Middle frontal gyrus (tissue), 1 donor: ENCODE measurements around the gene WBP1L.

Experiments used
- DNase-seq: peaks from one replicate; pipeline ENCODE4 v3.0.0-alpha.2; 2015; ENCODE audit warnings: low spot score; ENCODE audit errors: extremely low spot score

The WBP1L gene

GRCh38 chr10:102778781-102779180 is 35.0 kb downstream of the WBP1L start:
- DNase-seq, result no peak

GRCh38 chr10:102779680-102780526 is 36.2 kb downstream of the WBP1L start:
- no peak for DNase-seq

GRCh38 chr10:102780527-102780808 is 36.7 kb downstream of the WBP1L start:
- no peak for DNase-seq

- no peak for DNase-seq
Measured at GRCh38 chr10:102781090-102781920, 37.6 kb downstream of the WBP1L start.

- DNase-seq, result no peak
Measured at GRCh38 chr10:102781921-102782557, 38.3 kb downstream of the WBP1L start.

GRCh38 chr10:102782673-102783551 is 39.2 kb downstream of the WBP1L start:
- no peak for DNase-seq

- DNase-seq, result no peak
Measured at GRCh38 chr10:102783568-102783967, 39.8 kb downstream of the WBP1L start.

- DNase-seq, result no peak
Measured at GRCh38 chr10:102785818-102786217, 42.1 kb downstream of the WBP1L start.

GRCh38 chr10:102791754-102792395 is 48.1 kb downstream of the WBP1L start:
- DNase-seq, result no peak

GRCh38 chr10:102795453-102796406 is 52.0 kb downstream of the WBP1L start:
- DNase-seq, result no peak

- peak; percentile 51 for DNase-seq
Measured at GRCh38 chr10:102796407-102797176, 52.8 kb downstream of the WBP1L start.

- no peak for DNase-seq
Measured at GRCh38 chr10:102799691-102800471, 56.1 kb downstream of the WBP1L start.

- DNase-seq, result no peak
Measured at GRCh38 chr10:102800611-102801335, 57.0 kb downstream of the WBP1L start.

GRCh38 chr10:102801496-102801895 is 57.7 kb downstream of the WBP1L start:
- no peak for DNase-seq

- no peak for DNase-seq
Measured at GRCh38 chr10:102801978-102802377, 58.2 kb downstream of the WBP1L start.

GRCh38 chr10:102802920-102803534 is 59.3 kb downstream of the WBP1L start:
- no peak for DNase-seq
